HCT116 (cell line): ENCODE measurements around the gene MAP7D1. TPM values are rescaled to one million over a fixed set of nuclear protein-coding genes. Genes with fewer than 3 reads are reported as not detected.

Experiments
- ATAC-seq: fragments of 200-7000 bp; cut with Tn5 transposase; 2 replicates; pipeline ENCODE4 v1.9.1; 2020; ENCODE audit warnings: mild to moderate bottlenecking, moderate library complexity
- BruUV-seq: library from RNA; stranded (reverse); fragments of 400-500 nt; replicated peaks from 2 replicates; lab custom pipeline; 2021; lab: Mats Ljungman, UMichigan
- CTCF ChIA-PET: fragments of 300-600 bp; sonication (Branson Sonifier 250); formaldehyde crosslinking; loops from one replicate; lab custom pipeline; 2021; ENCODE audit warnings: antibody characterized with exemption; lab: Charles Lee
- POLR2A ChIA-PET: fragments of 300-600, 350-600 bp; sonication (Branson Sonifier 250); formaldehyde crosslinking; loops from one replicate; lab custom pipeline; 2021; ENCODE audit warnings: antibody characterized with exemption; lab: Charles Lee
- RAD21 ChIA-PET, 2 experiments: fragments of 300-600 bp; sonication (Branson Sonifier 250); formaldehyde crosslinking; loops; one replicate each; lab custom pipeline; 2023; ENCODE audit warnings: low total read pairs in 2 of 2; ENCODE audit not compliant: uncharacterized antibody in 2 of 2, unreplicated experiment in 2 of 2, low non-redundant PET in 1 of 2; lab: Charles Lee
- DNase-seq: peaks from one replicate; pipeline ENCODE4 v3.0.0-alpha.2; 2010; ENCODE audit warnings: low read depth, low spot score
- H2AFZ ChIP-seq: fragments of 200-600 bp; shearing (Covaris generic), sonication (generic); 2 replicates; pipeline ENCODE4 v1.6.1; 2017; ENCODE audit warnings: low read depth, mixed run types, mixed read lengths, antibody characterized with exemption, low read length; ENCODE audit not compliant: poor library complexity, severe bottlenecking
- H3K27ac ChIP-seq: 2 replicates; pipeline ENCODE4 v1.5.1; 2012; ENCODE audit warnings: low read depth, low read length
- H3K27me3 ChIP-seq: fragments of 200-600 bp; sonication (generic); 2 replicates; pipeline ENCODE4 v1.6.1; 2016; ENCODE audit warnings: mixed run types, low read length, mixed read lengths; ENCODE audit not compliant: insufficient read depth
- H3K36me3 ChIP-seq, 2 experiments: fragments of 200-500 bp in 1 of 2; fragments of 200-600 bp in 1 of 2; sonication (Bioruptor generic) in 1 of 2; sonication (generic) in 1 of 2; 2 replicates each; pipeline versions ENCODE4 v1.5.1 to v1.6.1; 2014 to 2016; ENCODE audit warnings: low read length in 2 of 2, inconsistent platforms in 1 of 2, mixed read lengths in 1 of 2, mixed run types in 1 of 2; ENCODE audit not compliant: insufficient read depth in 2 of 2, control insufficient read depth in 1 of 2
- H3K4me1 ChIP-seq, 2 experiments: fragments of 200-600 bp in 1 of 2; sonication (generic) in 1 of 2; 2 replicates each; pipeline versions ENCODE4 v1.5.1 to v1.6.1; 2012 to 2017; ENCODE audit warnings: low read length in 2 of 2, inconsistent platforms in 1 of 2, mild to moderate bottlenecking in 1 of 2, mixed read lengths in 1 of 2, mixed run types in 1 of 2, moderate library complexity in 1 of 2; ENCODE audit not compliant: insufficient read depth in 2 of 2, control insufficient read depth in 1 of 2
- H3K4me2 ChIP-seq: fragments of 200-600 bp; sonication (generic); 2 replicates; pipeline ENCODE4 v1.6.1; 2017; ENCODE audit warnings: mixed run types, low read length, mixed read lengths
- H3K4me3 ChIP-seq, 2 experiments: fragments of 200-600 bp in 1 of 2; sonication (generic) in 1 of 2; replicated peaks in 1 of 2; 2 replicates each; pipeline ENCODE4 v1.5.1; 2011 to 2016; ENCODE audit warnings: low read length in 2 of 2, control low read depth in 1 of 2, low read depth in 1 of 2, mild to moderate bottlenecking in 1 of 2, mixed read lengths in 1 of 2, mixed run types in 1 of 2
- H3K79me2 ChIP-seq: fragments of 200-600 bp; sonication (generic); 2 replicates; pipeline ENCODE4 v1.6.1; 2017; ENCODE audit warnings: mild to moderate bottlenecking, mixed run types, low read length, moderate library complexity, mixed read lengths; ENCODE audit not compliant: insufficient read depth
- H3K9ac ChIP-seq: fragments of 200-600 bp; sonication (generic); 2 replicates; pipeline ENCODE4 v1.6.1; 2016; ENCODE audit warnings: low read length, mixed read lengths
- H3K9me2 ChIP-seq: fragments of 200-600 bp; sonication (generic), shearing (Covaris generic); 2 replicates; pipeline ENCODE4 v1.6.1; 2017; ENCODE audit warnings: mixed run types, mild to moderate bottlenecking, moderate library complexity; ENCODE audit not compliant: insufficient read depth
- H3K9me3 ChIP-seq, 2 experiments: fragments of 200-500 bp in 1 of 2; fragments of 200-600 bp in 1 of 2; sonication (Bioruptor generic) in 1 of 2; sonication (generic) in 1 of 2; 2 replicates each; pipeline ENCODE4 v1.6.1; 2014 to 2017; ENCODE audit warnings: low read length in 2 of 2, mixed read lengths in 2 of 2, inconsistent platforms in 1 of 2, low read depth in 1 of 2, mild to moderate bottlenecking in 1 of 2, mixed run types in 1 of 2, moderate library complexity in 1 of 2; ENCODE audit not compliant: control insufficient read depth in 1 of 2, insufficient read depth in 1 of 2
- H4K20me1 ChIP-seq: fragments of 200-600 bp; sonication (generic), shearing (Covaris generic); 2 replicates; pipeline ENCODE4 v1.6.1; 2017; ENCODE audit warnings: mixed run types, mild to moderate bottlenecking, moderate library complexity; ENCODE audit not compliant: insufficient read depth
- CBX3 ChIP-seq: IDR thresholded peaks from 2 replicates; pipeline ENCODE4 v1.6.1; 2012; ENCODE audit warnings: low read depth
- CEBPB ChIP-seq: IDR thresholded peaks from 2 replicates; pipeline ENCODE4 v1.6.1; 2012; ENCODE audit warnings: low read depth
- EGR1 ChIP-seq: IDR thresholded peaks from 2 replicates; pipeline ENCODE4 v1.6.1; 2012; ENCODE audit warnings: low read depth
- ELF1 ChIP-seq: IDR thresholded peaks from 2 replicates; pipeline ENCODE4 v1.6.1; 2012; ENCODE audit warnings: low read depth, borderline replicate concordance
- EZH2 ChIP-seq: fragments of 200-600 bp; sonication (generic); IDR thresholded peaks from 2 replicates; pipeline ENCODE4 v1.6.1; 2017; ENCODE audit warnings: antibody characterized with exemption, mixed run types
- MAX ChIP-seq: IDR thresholded peaks from 2 replicates; pipeline ENCODE4 v1.6.1; 2012
- POLR2A ChIP-seq: IDR thresholded peaks from 2 replicates; pipeline ENCODE4 v1.7.0; 2011; ENCODE audit warnings: borderline replicate concordance; ENCODE audit not compliant: insufficient read depth, insufficient read length; ENCODE audit errors: extremely low read depth
- RAD21 ChIP-seq: IDR thresholded peaks from 2 replicates; pipeline ENCODE4 v1.6.1; 2012; ENCODE audit warnings: low read depth, mild to moderate bottlenecking
- REST ChIP-seq: IDR thresholded peaks from 2 replicates; pipeline ENCODE4 v1.6.1; 2012; ENCODE audit warnings: low read depth
- SIN3A ChIP-seq: IDR thresholded peaks from 2 replicates; pipeline ENCODE4 v1.6.1; 2012; ENCODE audit warnings: low read depth
- SP1 ChIP-seq: IDR thresholded peaks from 2 replicates; pipeline ENCODE4 v1.6.1; 2012; ENCODE audit warnings: low read depth
- TCF7L2 ChIP-seq: IDR thresholded peaks from 2 replicates; pipeline ENCODE4 v1.7.0; 2011; ENCODE audit warnings: borderline replicate concordance, inconsistent platforms; ENCODE audit not compliant: insufficient read depth, insufficient read length; ENCODE audit errors: extremely low read depth
- ZNF274 ChIP-seq: fragments of 200-500 bp; sonication (Bioruptor generic); IDR thresholded peaks from 2 replicates; pipeline ENCODE4 v1.6.1; 2014; ENCODE audit warnings: mild to moderate bottlenecking, low read depth, low read length, inconsistent platforms
- intact Hi-C: fragments of 100-400 bp; cut with micrococcal nuclease; formaldehyde crosslinking; loops from 2 replicates; pipeline ENCODE4 v1.10.0; 2022
- total RNA-seq: library from RNA; stranded (reverse); gene quantifications from one replicate; pipeline ENCODE4 v1.2.1, GENCODE V29; 2021; ENCODE audit not compliant: unreplicated experiment
- TF ChIP-seq, protein P1 (sequence below): IDR thresholded peaks from 2 replicates; pipeline ENCODE4 v1.6.1; 2011; ENCODE audit warnings: mild to moderate bottlenecking, low read length, moderate library complexity; ENCODE audit not compliant: insufficient replicate concordance; ENCODE audit errors: extremely low read depth
- TF ChIP-seq, protein P2 (sequence below), 3 experiments: fragments of 200-600 bp in 1 of 3; sonication (generic) in 1 of 3; IDR thresholded peaks in 2 of 3; conservative IDR thresholded peaks in 1 of 3; 2 replicates each; pipeline ENCODE4 v1.5.1; 2012 to 2017; ENCODE audit warnings: low read depth in 2 of 3, low read length in 2 of 3, antibody characterized with exemption in 1 of 3, borderline replicate concordance in 1 of 3, control low read depth in 1 of 3, mild to moderate bottlenecking in 1 of 3, mixed read lengths in 1 of 3, mixed run types in 1 of 3, moderate library complexity in 1 of 3; ENCODE audit not compliant: insufficient read depth in 1 of 3

Gene MAP7D1
- total RNA-seq, 1 experiment from 2014 or later, result 71.8 TPM

GRCh38 chr1:36118447-36119204, 37.3 kb upstream of the MAP7D1 start:
- no peaks in the 10 kb centered on the region for H3K9me3 ChIP-seq
- RAD21 ChIA-PET, result no interaction called here
- TF ChIP-seq CBX3, result no peak
- no peak for TF ChIP-seq SIN3A
- TF ChIP-seq POLR2A, result no peak
- no peak for TF ChIP-seq TCF7L2
- no peak for TF ChIP-seq RAD21
- no peak for TF ChIP-seq EZH2
- TF ChIP-seq REST, result no peak
- no peak for TF ChIP-seq ELF1
- TF ChIP-seq MAX, result no peak
- TF ChIP-seq ZNF274, result no peak
- TF ChIP-seq, protein P1, sequence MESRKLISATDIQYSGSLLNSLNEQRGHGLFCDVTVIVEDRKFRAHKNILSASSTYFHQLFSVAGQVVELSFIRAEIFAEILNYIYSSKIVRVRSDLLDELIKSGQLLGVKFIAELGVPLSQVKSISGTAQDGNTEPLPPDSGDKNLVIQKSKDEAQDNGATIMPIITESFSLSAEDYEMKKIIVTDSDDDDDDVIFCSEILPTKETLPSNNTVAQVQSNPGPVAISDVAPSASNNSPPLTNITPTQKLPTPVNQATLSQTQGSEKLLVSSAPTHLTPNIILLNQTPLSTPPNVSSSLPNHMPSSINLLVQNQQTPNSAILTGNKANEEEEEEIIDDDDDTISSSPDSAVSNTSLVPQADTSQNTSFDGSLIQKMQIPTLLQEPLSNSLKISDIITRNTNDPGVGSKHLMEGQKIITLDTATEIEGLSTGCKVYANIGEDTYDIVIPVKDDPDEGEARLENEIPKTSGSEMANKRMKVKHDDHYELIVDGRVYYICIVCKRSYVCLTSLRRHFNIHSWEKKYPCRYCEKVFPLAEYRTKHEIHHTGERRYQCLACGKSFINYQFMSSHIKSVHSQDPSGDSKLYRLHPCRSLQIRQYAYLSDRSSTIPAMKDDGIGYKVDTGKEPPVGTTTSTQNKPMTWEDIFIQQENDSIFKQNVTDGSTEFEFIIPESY, result no peak
- TF ChIP-seq SP1, result no peak
- TF ChIP-seq, protein P2, sequence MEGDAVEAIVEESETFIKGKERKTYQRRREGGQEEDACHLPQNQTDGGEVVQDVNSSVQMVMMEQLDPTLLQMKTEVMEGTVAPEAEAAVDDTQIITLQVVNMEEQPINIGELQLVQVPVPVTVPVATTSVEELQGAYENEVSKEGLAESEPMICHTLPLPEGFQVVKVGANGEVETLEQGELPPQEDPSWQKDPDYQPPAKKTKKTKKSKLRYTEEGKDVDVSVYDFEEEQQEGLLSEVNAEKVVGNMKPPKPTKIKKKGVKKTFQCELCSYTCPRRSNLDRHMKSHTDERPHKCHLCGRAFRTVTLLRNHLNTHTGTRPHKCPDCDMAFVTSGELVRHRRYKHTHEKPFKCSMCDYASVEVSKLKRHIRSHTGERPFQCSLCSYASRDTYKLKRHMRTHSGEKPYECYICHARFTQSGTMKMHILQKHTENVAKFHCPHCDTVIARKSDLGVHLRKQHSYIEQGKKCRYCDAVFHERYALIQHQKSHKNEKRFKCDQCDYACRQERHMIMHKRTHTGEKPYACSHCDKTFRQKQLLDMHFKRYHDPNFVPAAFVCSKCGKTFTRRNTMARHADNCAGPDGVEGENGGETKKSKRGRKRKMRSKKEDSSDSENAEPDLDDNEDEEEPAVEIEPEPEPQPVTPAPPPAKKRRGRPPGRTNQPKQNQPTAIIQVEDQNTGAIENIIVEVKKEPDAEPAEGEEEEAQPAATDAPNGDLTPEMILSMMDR (IDR thresholded peaks at IDR 0.05 in 2 of 3, conservative IDR thresholded peaks at IDR 0.05 in 1 of 3; ENCODE audit: borderline replicate concordance in 1 of 3, insufficient read depth in 1 of 3, low read depth in 2 of 3, low read length in 2 of 3), result no peak
- no peak for TF ChIP-seq EGR1
- no peak for TF ChIP-seq CEBPB
- ATAC-seq (no peak), DNase-seq (no peak)
- intact Hi-C loops, result no loop called here
- no peaks in the 10 kb centered on the region for H3K36me3 ChIP-seq
- no peaks in the 10 kb centered on the region for H3K27me3 ChIP-seq
- H2AFZ ChIP-seq, result no peak overlapping the region
- no peak overlapping the region for H3K27ac ChIP-seq
- H3K79me2 ChIP-seq, result no peaks in the 10 kb centered on the region
- POLR2A ChIA-PET, result no interaction called here
- BruUV-seq, result no TSS peak
- H3K4me3 ChIP-seq, result no peak overlapping the region
- no peak overlapping the region for H3K4me2 ChIP-seq
- no peaks in the 10 kb centered on the region for H3K4me1 ChIP-seq
- H3K9me2 ChIP-seq, result no peaks in the 10 kb centered on the region
- H4K20me1 ChIP-seq, result no peaks in the 10 kb centered on the region
- CTCF ChIA-PET, result no interaction called here
- H3K9ac ChIP-seq, result no peak overlapping the region
